Keratinocyte (primary cell): ENCODE results near the gene PEX16.

Experiments used
- EZH2 ChIP-seq: IDR thresholded peaks from one replicate; pipeline ENCODE4 v1.6.1; 2012; ENCODE audit warnings: inconsistent platforms, mild to moderate bottlenecking, low read length, moderate library complexity
- TF ChIP-seq, protein P1 (sequence below), 3 experiments: IDR thresholded peaks in 1 of 3; conservative IDR thresholded peaks in 1 of 3; optimal IDR thresholded peaks in 1 of 3; 2 replicates in 2 of 3; 3 replicates in 1 of 3; pipeline versions ENCODE3 to v1.5.1; 2011; ENCODE audit warnings: low read length in 3 of 3, mild to moderate bottlenecking in 3 of 3, moderate library complexity in 2 of 3, control low read depth in 1 of 3, inconsistent platforms in 1 of 3; ENCODE audit not compliant: insufficient read depth in 2 of 3; ENCODE audit errors: extremely low read depth in 1 of 3

DNA sequence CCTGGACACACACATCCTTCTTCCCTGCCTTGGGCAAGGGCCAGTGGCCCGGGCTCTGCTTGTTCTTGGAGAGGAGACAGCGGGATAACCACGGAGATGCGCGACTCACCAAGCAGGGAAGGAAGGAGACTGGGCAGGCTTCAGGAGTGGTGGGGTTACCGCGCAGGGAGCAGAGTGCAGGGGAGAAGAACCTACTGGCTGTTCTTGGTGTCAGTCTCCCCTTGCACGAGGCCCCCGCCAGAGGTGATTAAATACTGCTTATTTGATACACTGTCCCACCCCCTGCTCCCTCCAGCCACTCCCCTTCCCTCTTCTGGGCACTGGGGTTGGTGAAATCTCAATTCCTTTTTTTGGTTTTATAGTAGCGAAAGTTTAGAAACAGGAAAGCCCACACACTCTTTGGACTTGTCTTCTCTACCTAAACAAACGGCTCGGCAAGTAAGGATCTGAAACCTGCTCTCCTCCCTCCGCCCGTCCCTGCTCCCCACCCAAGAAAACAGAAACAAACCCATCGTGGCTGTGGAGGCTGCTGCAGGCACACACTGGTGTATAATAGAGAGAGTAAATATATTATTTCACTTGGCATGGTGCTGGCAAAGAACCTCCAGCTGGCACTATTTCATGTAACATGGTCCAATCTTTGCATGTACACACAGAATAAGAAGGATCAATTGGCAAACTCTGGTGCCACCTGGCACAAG lies 15.6 kb upstream of the PEX16 start:
- no peak for TF ChIP-seq EZH2
- TF ChIP-seq, protein P1, sequence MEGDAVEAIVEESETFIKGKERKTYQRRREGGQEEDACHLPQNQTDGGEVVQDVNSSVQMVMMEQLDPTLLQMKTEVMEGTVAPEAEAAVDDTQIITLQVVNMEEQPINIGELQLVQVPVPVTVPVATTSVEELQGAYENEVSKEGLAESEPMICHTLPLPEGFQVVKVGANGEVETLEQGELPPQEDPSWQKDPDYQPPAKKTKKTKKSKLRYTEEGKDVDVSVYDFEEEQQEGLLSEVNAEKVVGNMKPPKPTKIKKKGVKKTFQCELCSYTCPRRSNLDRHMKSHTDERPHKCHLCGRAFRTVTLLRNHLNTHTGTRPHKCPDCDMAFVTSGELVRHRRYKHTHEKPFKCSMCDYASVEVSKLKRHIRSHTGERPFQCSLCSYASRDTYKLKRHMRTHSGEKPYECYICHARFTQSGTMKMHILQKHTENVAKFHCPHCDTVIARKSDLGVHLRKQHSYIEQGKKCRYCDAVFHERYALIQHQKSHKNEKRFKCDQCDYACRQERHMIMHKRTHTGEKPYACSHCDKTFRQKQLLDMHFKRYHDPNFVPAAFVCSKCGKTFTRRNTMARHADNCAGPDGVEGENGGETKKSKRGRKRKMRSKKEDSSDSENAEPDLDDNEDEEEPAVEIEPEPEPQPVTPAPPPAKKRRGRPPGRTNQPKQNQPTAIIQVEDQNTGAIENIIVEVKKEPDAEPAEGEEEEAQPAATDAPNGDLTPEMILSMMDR (optimal IDR thresholded peaks at IDR 0.05 in 1 of 3, IDR thresholded peaks at IDR 0.05 in 1 of 3, conservative IDR thresholded peaks at IDR 0.05 in 1 of 3; ENCODE audit: extremely low read depth in 1 of 3, insufficient read depth in 2 of 3, low read length in 3 of 3) = no peak
